ENCODE data around the gene SLC9A3. TPM values are rescaled to one million over a fixed set of nuclear protein-coding genes. Genes with fewer than 3 reads are reported as not detected.

SLC9A3 gene
- total RNA-seq, 1 experiment from 2014 or later = 3.1 TPM

DNA sequence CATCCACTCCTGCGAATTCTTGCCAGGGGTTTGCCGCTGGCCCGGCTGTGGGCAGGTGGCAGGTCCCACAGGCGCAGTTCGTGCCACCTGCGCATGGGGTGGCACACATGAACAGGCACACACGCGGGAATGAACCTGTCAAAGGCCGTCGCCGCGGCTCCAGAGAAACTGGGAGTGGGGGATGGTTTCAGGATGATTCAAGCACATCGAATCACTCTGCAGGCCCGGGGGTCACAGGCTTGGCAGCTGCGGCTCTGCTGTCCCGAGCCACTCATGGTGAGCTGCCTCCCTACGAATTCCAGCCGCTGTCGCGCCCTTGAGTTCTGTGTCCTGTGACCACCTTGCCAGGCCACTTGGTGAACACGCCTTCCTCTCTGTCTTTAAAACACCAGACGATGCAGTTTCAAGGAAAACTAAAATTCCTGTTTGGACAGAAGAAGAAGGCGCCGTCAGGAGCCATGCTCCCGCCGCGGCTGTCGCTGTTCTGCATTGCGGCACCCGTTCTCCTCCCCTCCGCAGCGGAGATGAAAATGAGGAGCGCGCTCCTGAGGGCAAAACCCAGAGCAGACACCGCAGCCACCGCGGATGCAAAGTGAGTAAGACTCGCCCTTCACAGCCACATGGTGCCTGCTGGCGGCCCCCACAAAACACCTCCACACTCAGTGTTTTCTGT is 96.7 kb downstream of the SLC9A3 start:
- Histone ChIP-seq H3K4me3 (no peak overlapping the region), H3K36me3 (peaks cover 46% of the 10 kb centered on the region), H3K27ac (no peak overlapping the region), H3K9me3 (replicated peaks) (no peaks in the 10 kb centered on the region), H3K4me1 (replicated peaks) (peaks cover 14% of the 10 kb centered on the region), H3K27me3 (replicated peaks) (no peaks in the 10 kb centered on the region)
- peak in 1 of 2 experiments; percentile 44 for DNase-seq (ENCODE audit: low read depth in 1 of 2, low spot score in 2 of 2)

GRCh38 chr5:426392-426976 is 97.8 kb downstream of the SLC9A3 start:
- DNase-seq (ENCODE audit: low read depth in 1 of 2, low spot score in 2 of 2) = peak in 1 of 2 experiments; percentile 10
- Histone ChIP-seq H3K4me1 (replicated peaks) (peaks cover 14% of the 10 kb centered on the region), H3K36me3 (peaks cover 42% of the 10 kb centered on the region), H3K4me3 (no peak overlapping the region), H3K27me3 (replicated peaks) (no peaks in the 10 kb centered on the region), H3K9me3 (replicated peaks) (no peaks in the 10 kb centered on the region), H3K27ac (no peak overlapping the region)

- H3K36me3 ChIP-seq = peaks cover 36% of the 10 kb centered on the region
- peaks cover 9% of the 10 kb centered on the region for H3K4me1 ChIP-seq (replicated peaks)
- H3K27ac ChIP-seq = no peak overlapping the region
- H3K4me3 ChIP-seq = no peak overlapping the region
- no peaks in the 10 kb centered on the region for H3K9me3 ChIP-seq (replicated peaks)
- H3K27me3 ChIP-seq (replicated peaks) = no peaks in the 10 kb centered on the region
- DNase-seq (ENCODE audit: low read depth in 1 of 2, low spot score in 2 of 2) = peak in 1 of 2 experiments; percentile 11
Observed at GRCh38 chr5:425714-426113, 98.5 kb downstream of the SLC9A3 start.

GRCh38 chr5:424301-425110 is 99.7 kb downstream of the SLC9A3 start:
- Histone ChIP-seq H3K4me1 (replicated peaks) (peaks cover 8% of the 10 kb centered on the region), H3K27ac (peak overlapping the region; percentile 21; the same call in 1 of the 2 replicates), H3K9me3 (replicated peaks) (no peaks in the 10 kb centered on the region), H3K4me3 (no peak overlapping the region), H3K27me3 (replicated peaks) (no peaks in the 10 kb centered on the region), H3K36me3 (peaks cover 24% of the 10 kb centered on the region)
- DNase-seq (ENCODE audit: low read depth in 1 of 2, low spot score in 2 of 2) = no peak

- Histone ChIP-seq H3K27ac (no peak overlapping the region), H3K36me3 (peaks cover 23% of the 10 kb centered on the region), H3K27me3 (replicated peaks) (no peaks in the 10 kb centered on the region)
Observed at GRCh38 chr5:423626-424261, 100.5 kb downstream of the SLC9A3 start.

DNA sequence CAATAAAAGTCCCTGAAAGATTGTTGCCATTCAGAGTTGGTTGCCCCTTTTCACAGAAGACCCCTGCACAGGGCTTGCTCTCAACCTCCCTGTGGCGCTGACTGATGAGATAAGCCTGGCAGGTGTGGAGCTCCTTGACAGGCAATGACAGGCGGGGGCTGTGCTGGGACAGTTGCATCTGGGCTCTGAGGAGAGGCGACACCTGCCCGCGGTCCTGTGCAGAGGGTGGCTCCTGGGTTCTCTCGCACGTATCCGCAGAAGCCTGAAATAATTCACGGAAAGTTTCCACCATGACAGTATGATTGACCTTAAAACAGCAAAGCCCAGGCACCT is 101.0 kb downstream of the SLC9A3 start:
- Histone ChIP-seq H3K4me3 (no peak overlapping the region), H3K27ac (no peak overlapping the region), H3K4me1 (replicated peaks) (peaks cover 8% of the 10 kb centered on the region), H3K9me3 (replicated peaks) (no peaks in the 10 kb centered on the region), H3K36me3 (peaks cover 17% of the 10 kb centered on the region), H3K27me3 (replicated peaks) (no peaks in the 10 kb centered on the region)
- no peak for DNase-seq (ENCODE audit: low read depth in 1 of 2, low spot score in 2 of 2)

More at GRCh38 chr5:423626-424261, 100.5 kb downstream of the SLC9A3 start:
- peaks cover 8% of the 10 kb centered on the region for H3K4me1 ChIP-seq (replicated peaks)
- DNase-seq (ENCODE audit: low read depth in 1 of 2, low spot score in 2 of 2) = no peak
- H3K9me3 ChIP-seq (replicated peaks) = no peaks in the 10 kb centered on the region
- H3K4me3 ChIP-seq = no peak overlapping the region

- Histone ChIP-seq H3K4me3 (no peak overlapping the region), H3K9me3 (replicated peaks) (no peaks in the 10 kb centered on the region), H3K27me3 (replicated peaks) (no peaks in the 10 kb centered on the region), H3K27ac (no peak overlapping the region), H3K4me1 (replicated peaks) (peaks cover 8% of the 10 kb centered on the region), H3K36me3 (peaks cover 11% of the 10 kb centered on the region; the same call in 1 of the 2 replicates)
- DNase-seq (ENCODE audit: low read depth in 1 of 2, low spot score in 2 of 2) = no peak
Observed at GRCh38 chr5:422323-423232, 101.7 kb downstream of the SLC9A3 start.

DNA sequence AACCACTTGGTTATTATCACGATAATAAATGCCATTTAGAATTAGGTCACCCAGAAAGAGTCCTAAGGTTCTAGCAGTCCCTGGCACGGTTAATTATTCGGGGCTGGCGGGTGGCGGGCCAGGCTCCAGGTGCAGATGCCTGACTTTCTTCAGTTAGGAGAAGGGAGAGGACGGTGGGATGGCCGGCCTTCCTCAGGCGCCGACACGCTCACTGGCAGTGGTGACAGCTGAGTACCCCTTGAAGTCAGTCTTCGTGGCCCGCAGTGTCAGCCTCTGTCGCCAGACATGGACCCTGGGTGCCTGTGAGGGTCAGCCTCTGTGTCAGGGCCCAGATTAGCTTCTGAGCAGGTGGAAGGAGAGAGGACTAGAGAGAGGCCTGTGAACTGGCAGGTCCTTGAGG is 102.3 kb downstream of the SLC9A3 start:
- Histone ChIP-seq H3K27ac (no peak overlapping the region), H3K4me1 (replicated peaks) (peaks cover 8% of the 10 kb centered on the region), H3K27me3 (replicated peaks) (no peaks in the 10 kb centered on the region), H3K4me3 (no peak overlapping the region), H3K36me3 (peaks cover 9% of the 10 kb centered on the region; the same call in 1 of the 2 replicates), H3K9me3 (replicated peaks) (no peaks in the 10 kb centered on the region)
- no peak for DNase-seq (ENCODE audit: low read depth in 1 of 2, low spot score in 2 of 2)

GRCh38 chr5:421287-421880 is 102.9 kb downstream of the SLC9A3 start:
- H3K27me3 ChIP-seq (replicated peaks) = no peaks in the 10 kb centered on the region
- H3K27ac ChIP-seq = no peak overlapping the region
- H3K4me3 ChIP-seq = no peak overlapping the region
- H3K4me1 ChIP-seq (replicated peaks) = peaks cover 8% of the 10 kb centered on the region
- no peaks in the 10 kb centered on the region for H3K9me3 ChIP-seq (replicated peaks)
- DNase-seq (ENCODE audit: low read depth in 1 of 2, low spot score in 2 of 2) = no peak
- H3K36me3 ChIP-seq = peaks cover 10% of the 10 kb centered on the region; the same call in 1 of the 2 replicates

- Histone ChIP-seq H3K27ac (no peak overlapping the region), H3K4me3 (no peak overlapping the region), H3K4me1 (replicated peaks) (peaks cover 8% of the 10 kb centered on the region), H3K9me3 (replicated peaks) (no peaks in the 10 kb centered on the region), H3K36me3 (peaks cover 11% of the 10 kb centered on the region; the same call in 1 of the 2 replicates), H3K27me3 (replicated peaks) (no peaks in the 10 kb centered on the region)
- DNase-seq (ENCODE audit: low read depth in 1 of 2, low spot score in 2 of 2) = no peak
Observed at GRCh38 chr5:420632-421286, 103.5 kb downstream of the SLC9A3 start.
